ENCODE data around the gene MIF. TPM values are rescaled to one million over a fixed set of nuclear protein-coding genes. Genes with fewer than 3 reads are reported as not detected.
"Not testable (repeated sequence)": the region's sequence is repeated elsewhere in the genome, so short reads cannot be mapped to it uniquely, and the experiment has no call there.

MIF gene
- total RNA-seq, 1 donor from 2014 or later: 1,136 TPM

DNA sequence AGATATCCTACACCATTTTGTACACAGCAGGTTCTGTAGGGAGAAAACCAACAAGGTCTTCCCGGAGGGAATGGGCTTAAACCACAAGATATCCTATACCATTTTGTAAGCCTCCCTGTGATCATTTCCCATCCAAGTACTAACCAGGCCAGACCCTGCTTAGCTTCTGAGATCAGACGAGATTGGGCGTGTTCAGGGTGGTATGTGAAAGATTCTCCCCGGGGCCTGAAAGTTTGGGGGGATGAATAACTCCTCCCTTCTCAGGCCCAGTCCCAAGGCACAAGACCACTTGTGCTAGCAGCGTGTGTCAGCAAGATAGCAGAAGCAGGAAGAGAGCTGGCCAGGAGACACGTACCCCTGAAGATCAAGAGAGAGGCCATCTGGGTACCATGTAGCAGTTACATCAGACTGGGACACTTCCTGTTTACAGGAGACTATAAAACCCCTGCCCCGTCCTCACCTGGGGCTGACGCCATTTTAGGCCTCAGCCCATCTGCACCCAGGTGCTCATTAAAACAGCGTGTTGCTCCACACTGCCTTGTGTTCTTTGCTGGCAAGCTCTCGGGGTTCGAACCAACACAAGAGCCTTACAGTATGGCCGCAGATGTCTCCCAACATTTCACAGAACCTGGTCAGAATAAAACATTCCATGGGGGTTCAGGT is 17.3 kb downstream of the MIF start:
- Mint-ChIP-seq H3K27me3 (ENCODE audit: insufficient read depth) (no peaks in the 10 kb centered on the region), H3K9me3 (no peaks in the 10 kb centered on the region), H3K4me3 (no peak overlapping the region), H3K4me1 (ENCODE audit: low read depth) (peaks cover 24% of the 10 kb centered on the region), H3K27ac (no peak overlapping the region), H3K36me3 (ENCODE audit: low read depth) (no peaks in the 10 kb centered on the region)
- intact Hi-C loops (cut with micrococcal nuclease): loop anchor here (5.0 kb wide), 3 partner anchors 54 to 361 kb away; partner anchors contain the start of genes CHCHD10, SLC2A11 and SPECC1L
- no peak for DNase-seq (ENCODE audit: low spot score)

- intact Hi-C loops (cut with micrococcal nuclease): loop anchor here (5.0 kb wide), 3 partner anchors 55 to 360 kb away; partner anchors contain the start of genes CHCHD10, SLC2A11 and SPECC1L
- H3K36me3 Mint-ChIP-seq (ENCODE audit: low read depth): no peaks in the 10 kb centered on the region
Observed at GRCh38 chr22:23912293-23912903, 18.2 kb downstream of the MIF start.

GRCh38 chr22:23913306-23913660 is 19.1 kb downstream of the MIF start:
- no peak for DNase-seq (ENCODE audit: low spot score)

More at GRCh38 chr22:23912293-23912903, 18.2 kb downstream of the MIF start:
- Mint-ChIP-seq H3K4me3 (peak overlapping the region; percentile 5), H3K27me3 (ENCODE audit: insufficient read depth) (no peaks in the 10 kb centered on the region), H3K4me1 (ENCODE audit: low read depth) (peaks cover 24% of the 10 kb centered on the region), H3K27ac (no peak overlapping the region), H3K9me3 (no peaks in the 10 kb centered on the region)
- DNase-seq (ENCODE audit: low spot score): no peak

DNA sequence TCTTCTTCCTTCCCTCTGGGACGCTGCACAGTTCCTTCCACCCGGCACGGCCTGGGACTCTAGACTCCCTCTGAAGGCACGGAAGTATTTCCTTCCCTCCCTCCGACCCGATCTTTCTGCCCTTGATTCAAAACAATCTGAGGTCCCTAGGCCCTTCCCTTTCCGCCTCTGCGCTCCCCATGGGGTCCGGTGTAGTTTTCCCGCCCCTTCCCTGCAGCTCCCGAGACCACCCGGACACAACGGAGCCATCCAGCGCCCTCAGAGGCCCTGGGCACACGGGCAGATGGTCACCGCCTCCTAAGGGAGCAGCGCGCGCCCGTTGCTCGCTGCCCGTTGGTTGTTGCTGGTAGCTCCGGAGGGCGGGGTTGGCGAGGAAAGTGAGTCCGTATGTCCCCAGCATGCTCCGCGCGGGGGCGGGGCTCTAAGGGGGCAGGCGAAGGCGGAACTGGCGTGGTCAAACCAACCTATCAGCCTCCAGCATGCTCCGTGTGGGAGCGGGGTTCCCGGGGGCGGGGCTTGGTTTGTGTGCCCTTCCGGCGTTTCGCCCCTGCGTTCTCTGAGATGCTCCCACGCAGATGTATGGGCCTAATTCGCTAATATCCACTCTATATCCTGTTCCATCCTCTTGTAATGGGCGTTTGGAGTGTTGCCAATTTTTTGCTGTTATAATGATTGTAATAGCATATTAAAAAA is 19.6 kb downstream of the MIF start:
- Mint-ChIP-seq H3K27me3 (ENCODE audit: insufficient read depth) (no peaks in the 10 kb centered on the region), H3K36me3 (ENCODE audit: low read depth) (no peaks in the 10 kb centered on the region), H3K4me3 (peak overlapping the region; percentile 95), H3K4me1 (ENCODE audit: low read depth) (peaks cover 24% of the 10 kb centered on the region), H3K9me3 (no peaks in the 10 kb centered on the region), H3K27ac (peak overlapping the region; percentile 97)
- intact Hi-C loops (cut with micrococcal nuclease): loop anchor here (1.0 to 5.0 kb wide), 6 partner anchors 20 to 641 kb away; partner anchors contain the start of genes CHCHD10, GUCD1, MIF and SLC2A11
- DNase-seq (ENCODE audit: low spot score): peak; percentile 100

More at GRCh38 chr22:23913306-23913660, 19.1 kb downstream of the MIF start:
- H3K4me3 Mint-ChIP-seq: peak overlapping the region; percentile 95
- H3K4me1 Mint-ChIP-seq (ENCODE audit: low read depth): peaks cover 24% of the 10 kb centered on the region
- no peaks in the 10 kb centered on the region for H3K36me3 Mint-ChIP-seq (ENCODE audit: low read depth)
- intact Hi-C loops (cut with micrococcal nuclease): loop anchor here (1.0 to 5.0 kb wide), 4 partner anchors 56 to 359 kb away; partner anchors contain the start of genes CHCHD10, SLC2A11 and SPECC1L
- no peaks in the 10 kb centered on the region for H3K27me3 Mint-ChIP-seq (ENCODE audit: insufficient read depth)
- peak overlapping the region; percentile 97 for H3K27ac Mint-ChIP-seq
- H3K9me3 Mint-ChIP-seq: no peaks in the 10 kb centered on the region

GRCh38 chr22:23915290-23915689 is 21.1 kb downstream of the MIF start:
- intact Hi-C loops (cut with micrococcal nuclease): loop anchor here (2.0 kb wide), 1 partner anchor 640 kb away; the partner anchor contains the start of genes GUCD1 and SNRPD3
- H3K27me3 Mint-ChIP-seq (ENCODE audit: insufficient read depth): no peaks in the 10 kb centered on the region
- no peaks in the 10 kb centered on the region for H3K36me3 Mint-ChIP-seq (ENCODE audit: low read depth)
- no peaks in the 10 kb centered on the region for H3K9me3 Mint-ChIP-seq
- no peak overlapping the region for H3K4me3 Mint-ChIP-seq
- no peak overlapping the region for H3K27ac Mint-ChIP-seq
- DNase-seq (ENCODE audit: low spot score): no peak
- peaks cover 24% of the 10 kb centered on the region for H3K4me1 Mint-ChIP-seq (ENCODE audit: low read depth)

- H3K4me1 Mint-ChIP-seq (ENCODE audit: low read depth); H3K36me3 Mint-ChIP-seq (ENCODE audit: low read depth); H3K27me3 Mint-ChIP-seq (ENCODE audit: insufficient read depth); H3K27ac Mint-ChIP-seq; intact Hi-C loops (cut with micrococcal nuclease); H3K4me3 Mint-ChIP-seq; DNase-seq (ENCODE audit: low spot score): not testable (repeated sequence)
- H3K9me3 Mint-ChIP-seq: peaks cover 12% of the 10 kb centered on the region
Observed at GRCh38 chr22:23920267-23920611, 26.1 kb downstream of the MIF start.

GRCh38 chr22:23921586-23922201 is 27.5 kb downstream of the MIF start:
- H3K36me3 Mint-ChIP-seq (ENCODE audit: low read depth); intact Hi-C loops (cut with micrococcal nuclease); H3K27ac Mint-ChIP-seq; H3K27me3 Mint-ChIP-seq (ENCODE audit: insufficient read depth); H3K4me1 Mint-ChIP-seq (ENCODE audit: low read depth); H3K4me3 Mint-ChIP-seq; DNase-seq (ENCODE audit: low spot score): not testable (repeated sequence)
- H3K9me3 Mint-ChIP-seq: peaks cover 21% of the 10 kb centered on the region

DNA sequence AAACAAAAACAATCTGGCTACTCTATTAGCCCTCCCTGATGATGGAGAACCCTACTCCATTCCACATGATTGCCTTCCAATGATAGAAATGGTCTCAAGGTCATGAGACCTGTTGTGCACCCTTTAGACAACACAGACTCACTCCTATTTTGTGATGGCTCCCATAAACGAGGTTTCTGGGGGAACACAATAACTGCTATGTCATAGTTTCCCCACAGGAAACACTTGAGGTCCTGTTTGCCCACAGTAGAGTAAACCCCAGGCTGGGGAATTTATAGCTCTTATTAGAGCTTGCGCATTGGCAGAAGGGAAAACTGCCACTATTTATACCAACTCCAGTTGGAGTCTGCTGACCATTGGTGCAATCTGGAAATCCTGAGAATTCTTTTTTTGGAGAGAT is 28.7 kb downstream of the MIF start:
- Mint-ChIP-seq H3K4me3 (no peak overlapping the region), H3K4me1 (ENCODE audit: low read depth) (no peaks in the 10 kb centered on the region), H3K27ac (no peak overlapping the region), H3K27me3 (ENCODE audit: insufficient read depth) (peaks cover 3% of the 10 kb centered on the region), H3K9me3 (peaks cover 21% of the 10 kb centered on the region), H3K36me3 (ENCODE audit: low read depth) (peaks cover 2% of the 10 kb centered on the region)
- no peak for DNase-seq (ENCODE audit: low spot score)
- intact Hi-C loops (cut with micrococcal nuclease): no loop called here

DNA sequence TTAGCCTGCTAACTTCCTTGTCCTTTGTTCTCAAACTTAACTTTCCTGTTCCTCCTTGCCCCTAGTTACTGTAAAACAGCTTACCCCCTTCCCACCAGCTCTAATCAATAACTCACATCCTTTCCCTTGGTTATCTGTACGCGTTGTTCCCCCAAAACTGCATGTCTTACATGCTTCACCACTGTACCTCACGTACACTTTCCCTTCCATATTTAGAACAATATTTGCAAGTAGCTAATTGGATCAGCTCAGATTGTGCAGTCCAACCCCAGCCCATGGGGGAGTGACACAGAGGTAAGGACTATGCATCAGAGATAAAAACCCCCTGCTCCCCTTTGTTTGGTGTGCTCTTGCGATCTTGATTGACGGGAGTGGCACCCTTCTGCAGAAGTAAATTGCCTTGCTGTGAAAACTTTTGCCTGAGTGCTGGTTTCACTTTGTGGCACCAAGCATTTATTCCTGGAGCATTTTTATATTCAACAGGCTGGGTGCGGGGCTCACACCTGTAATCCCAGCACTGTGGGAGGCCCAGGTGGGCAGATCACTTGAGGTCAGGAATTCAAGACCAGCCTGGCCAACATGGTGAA is 30.9 kb downstream of the MIF start:
- peaks cover 5% of the 10 kb centered on the region for H3K27me3 Mint-ChIP-seq (ENCODE audit: insufficient read depth)
- no peak overlapping the region for H3K4me3 Mint-ChIP-seq
- no peaks in the 10 kb centered on the region for H3K4me1 Mint-ChIP-seq (ENCODE audit: low read depth)
- intact Hi-C loops (cut with micrococcal nuclease): no loop called here
- peaks cover 2% of the 10 kb centered on the region for H3K36me3 Mint-ChIP-seq (ENCODE audit: low read depth)
- peaks cover 21% of the 10 kb centered on the region for H3K9me3 Mint-ChIP-seq
- no peak overlapping the region for H3K27ac Mint-ChIP-seq
- DNase-seq (ENCODE audit: low spot score): no peak

GRCh38 chr22:23926561-23926960 is 32.4 kb downstream of the MIF start:
- intact Hi-C loops (cut with micrococcal nuclease): no loop called here
- H3K4me1 Mint-ChIP-seq (ENCODE audit: low read depth): no peaks in the 10 kb centered on the region
- H3K4me3 Mint-ChIP-seq: no peak overlapping the region
- H3K9me3 Mint-ChIP-seq: peaks cover 27% of the 10 kb centered on the region
- DNase-seq (ENCODE audit: low spot score): no peak
- peaks cover 2% of the 10 kb centered on the region for H3K36me3 Mint-ChIP-seq (ENCODE audit: low read depth)
- no peak overlapping the region for H3K27ac Mint-ChIP-seq
- peaks cover 5% of the 10 kb centered on the region for H3K27me3 Mint-ChIP-seq (ENCODE audit: insufficient read depth)

- H3K4me3 Mint-ChIP-seq: no peak overlapping the region
- no peaks in the 10 kb centered on the region for H3K4me1 Mint-ChIP-seq (ENCODE audit: low read depth)
- no peak overlapping the region for H3K27ac Mint-ChIP-seq
- H3K9me3 Mint-ChIP-seq: no peaks in the 10 kb centered on the region
- peaks cover 10% of the 10 kb centered on the region for H3K27me3 Mint-ChIP-seq (ENCODE audit: insufficient read depth)
- intact Hi-C loops (cut with micrococcal nuclease): no loop called here
- no peak for DNase-seq (ENCODE audit: low spot score)
- no peaks in the 10 kb centered on the region for H3K36me3 Mint-ChIP-seq (ENCODE audit: low read depth)
Observed at GRCh38 chr22:23938328-23939016, 44.3 kb downstream of the MIF start.

DNA sequence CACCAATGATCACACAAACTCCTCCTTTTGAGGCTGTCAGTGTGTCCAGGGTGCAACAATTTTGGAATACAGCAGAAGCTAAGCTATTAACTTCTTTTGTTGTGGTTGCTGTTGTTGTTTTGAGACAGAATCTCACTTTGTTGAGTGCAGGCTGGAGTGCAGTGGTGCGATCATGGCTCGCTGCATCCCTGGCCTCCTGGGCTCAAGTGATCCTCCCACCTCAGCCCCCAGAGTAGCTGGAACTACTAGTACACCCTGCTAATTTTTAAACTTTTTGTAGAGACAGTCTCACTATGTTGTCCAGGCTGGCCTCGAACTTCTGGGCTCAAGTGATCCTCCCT is 44.8 kb downstream of the MIF start:
- H3K9me3 Mint-ChIP-seq: no peaks in the 10 kb centered on the region
- H3K27ac Mint-ChIP-seq: no peak overlapping the region
- H3K4me1 Mint-ChIP-seq (ENCODE audit: low read depth): no peaks in the 10 kb centered on the region
- peaks cover 10% of the 10 kb centered on the region for H3K27me3 Mint-ChIP-seq (ENCODE audit: insufficient read depth)
- intact Hi-C loops (cut with micrococcal nuclease): no loop called here
- DNase-seq (ENCODE audit: low spot score): no peak
- H3K4me3 Mint-ChIP-seq: no peak overlapping the region
- no peaks in the 10 kb centered on the region for H3K36me3 Mint-ChIP-seq (ENCODE audit: low read depth)
